ENCODE data around the gene KLHL6. TPM values are rescaled to one million over a fixed set of nuclear protein-coding genes. Genes with fewer than 3 reads are reported as not detected.
"Not testable (repeated sequence)": the region's sequence is repeated elsewhere in the genome, so short reads cannot be mapped to it uniquely, and the experiment has no call there.

The KLHL6 gene
- total RNA-seq, 2 donors from 2014 or later, result 33.5 to 39.7 TPM

- ATAC-seq (replicated peaks), result no peak
- H3K4me3 Mint-ChIP-seq, result no peak overlapping the region
- peaks cover 10% of the 10 kb centered on the region for H3K4me1 Mint-ChIP-seq
- H3K27ac Mint-ChIP-seq, result no peak overlapping the region
- no peaks in the 10 kb centered on the region for H3K9me3 Mint-ChIP-seq
- no peaks in the 10 kb centered on the region for H3K36me3 Mint-ChIP-seq (ENCODE audit: low read depth)
- H3K27me3 Mint-ChIP-seq, result no peaks in the 10 kb centered on the region
Measured at GRCh38 chr3:183579967-183580900, 24.7 kb upstream of the KLHL6 start.

GRCh38 chr3:183578179-183578578 is 22.7 kb upstream of the KLHL6 start:
- Mint-ChIP-seq H3K27me3 (no peaks in the 10 kb centered on the region), H3K27ac (no peak overlapping the region), H3K4me3 (no peak overlapping the region), H3K36me3 (ENCODE audit: low read depth) (no peaks in the 10 kb centered on the region), H3K9me3 (no peaks in the 10 kb centered on the region), H3K4me1 (peaks cover 10% of the 10 kb centered on the region)
- no peak for ATAC-seq (replicated peaks)

- H3K36me3 Mint-ChIP-seq (ENCODE audit: low read depth), result no peaks in the 10 kb centered on the region
- no peak overlapping the region for H3K4me3 Mint-ChIP-seq
- no peaks in the 10 kb centered on the region for H3K9me3 Mint-ChIP-seq
- no peaks in the 10 kb centered on the region for H3K27me3 Mint-ChIP-seq
- peaks cover 10% of the 10 kb centered on the region for H3K4me1 Mint-ChIP-seq
- no peak overlapping the region for H3K27ac Mint-ChIP-seq
- no peak for ATAC-seq (replicated peaks)
Measured at GRCh38 chr3:183577346-183577745, 21.8 kb upstream of the KLHL6 start.

GRCh38 chr3:183576487-183577107 is 21.1 kb upstream of the KLHL6 start:
- Mint-ChIP-seq H3K4me1 (peaks cover 10% of the 10 kb centered on the region), H3K27ac (no peak overlapping the region), H3K36me3 (ENCODE audit: low read depth) (no peaks in the 10 kb centered on the region), H3K9me3 (no peaks in the 10 kb centered on the region), H3K4me3 (no peak overlapping the region), H3K27me3 (no peaks in the 10 kb centered on the region)
- no peak for ATAC-seq (replicated peaks)

GRCh38 chr3:183572935-183573334 is 17.4 kb upstream of the KLHL6 start:
- Mint-ChIP-seq H3K36me3 (ENCODE audit: low read depth) (no peaks in the 10 kb centered on the region), H3K9me3 (no peaks in the 10 kb centered on the region), H3K27ac (no peak overlapping the region), H3K4me3 (no peak overlapping the region), H3K4me1 (peaks cover 3% of the 10 kb centered on the region), H3K27me3 (no peaks in the 10 kb centered on the region)
- ATAC-seq (replicated peaks), result no peak

GRCh38 chr3:183570191-183570590 is 14.7 kb upstream of the KLHL6 start:
- H3K27ac Mint-ChIP-seq, result not testable (repeated sequence)

GRCh38 chr3:183566880-183567279 is 11.4 kb upstream of the KLHL6 start:
- H3K27ac Mint-ChIP-seq, result no peak overlapping the region
- H3K4me1 Mint-ChIP-seq, result no peaks in the 10 kb centered on the region

More at GRCh38 chr3:183570191-183570590, 14.7 kb upstream of the KLHL6 start:
- not testable (repeated sequence) for ATAC-seq (replicated peaks); H3K9me3 Mint-ChIP-seq; H3K4me1 Mint-ChIP-seq; H3K27me3 Mint-ChIP-seq; H3K4me3 Mint-ChIP-seq; H3K36me3 Mint-ChIP-seq (ENCODE audit: low read depth)

GRCh38 chr3:183564046-183564445 is 8.5 kb upstream of the KLHL6 start:
- Mint-ChIP-seq H3K27me3 (no peaks in the 10 kb centered on the region), H3K9me3 (no peaks in the 10 kb centered on the region), H3K4me3 (peak overlapping the region; percentile 38), H3K4me1 (no peaks in the 10 kb centered on the region), H3K27ac (peak overlapping the region; percentile 32), H3K36me3 (ENCODE audit: low read depth) (no peaks in the 10 kb centered on the region)
- ATAC-seq (replicated peaks), result peak; percentile 62

More at GRCh38 chr3:183566880-183567279, 11.4 kb upstream of the KLHL6 start:
- no peaks in the 10 kb centered on the region for H3K27me3 Mint-ChIP-seq
- no peak for ATAC-seq (replicated peaks)
- no peaks in the 10 kb centered on the region for H3K36me3 Mint-ChIP-seq (ENCODE audit: low read depth)
- no peaks in the 10 kb centered on the region for H3K9me3 Mint-ChIP-seq
- no peak overlapping the region for H3K4me3 Mint-ChIP-seq

- no peak for ATAC-seq (replicated peaks)
- H3K36me3 Mint-ChIP-seq (ENCODE audit: low read depth), result no peaks in the 10 kb centered on the region
- H3K27me3 Mint-ChIP-seq, result no peaks in the 10 kb centered on the region
- H3K27ac Mint-ChIP-seq, result peak overlapping the region; percentile 32
- peak overlapping the region; percentile 38 for H3K4me3 Mint-ChIP-seq
- peaks cover 3% of the 10 kb centered on the region for H3K4me1 Mint-ChIP-seq
- H3K9me3 Mint-ChIP-seq, result no peaks in the 10 kb centered on the region
Measured at GRCh38 chr3:183563536-183563874, 8.0 kb upstream of the KLHL6 start.

- no peak overlapping the region for H3K4me3 Mint-ChIP-seq
- no peak for ATAC-seq (replicated peaks)
- no peaks in the 10 kb centered on the region for H3K27me3 Mint-ChIP-seq
- no peaks in the 10 kb centered on the region for H3K9me3 Mint-ChIP-seq
- peaks cover 4% of the 10 kb centered on the region for H3K36me3 Mint-ChIP-seq (ENCODE audit: low read depth)
- H3K27ac Mint-ChIP-seq, result no peak overlapping the region
- H3K4me1 Mint-ChIP-seq, result peaks cover 22% of the 10 kb centered on the region
Measured at GRCh38 chr3:183560607-183561006, 5.1 kb upstream of the KLHL6 start.

- Mint-ChIP-seq H3K36me3 (ENCODE audit: low read depth) (peaks cover 25% of the 10 kb centered on the region), H3K27me3 (no peaks in the 10 kb centered on the region), H3K4me1 (peaks cover 40% of the 10 kb centered on the region), H3K4me3 (peak overlapping the region; percentile 41), H3K27ac (peak overlapping the region; percentile 69), H3K9me3 (no peaks in the 10 kb centered on the region)
- no peak for ATAC-seq (replicated peaks)
Measured at GRCh38 chr3:183558495-183558894, 3.0 kb upstream of the KLHL6 start.

- H3K27me3 Mint-ChIP-seq, result no peaks in the 10 kb centered on the region
- H3K4me3 Mint-ChIP-seq, result peak overlapping the region; percentile 99
- ATAC-seq (replicated peaks), result no peak
- no peaks in the 10 kb centered on the region for H3K9me3 Mint-ChIP-seq
- peak overlapping the region; percentile 100 for H3K27ac Mint-ChIP-seq
- peaks cover 40% of the 10 kb centered on the region for H3K36me3 Mint-ChIP-seq (ENCODE audit: low read depth)
- H3K4me1 Mint-ChIP-seq, result peaks cover 47% of the 10 kb centered on the region
Measured at GRCh38 chr3:183556722-183557121, 1.2 kb upstream of the KLHL6 start.

GRCh38 chr3:183554377-183554776 is 1.1 kb downstream of the KLHL6 start:
- H3K9me3 Mint-ChIP-seq, result no peaks in the 10 kb centered on the region
- H3K4me1 Mint-ChIP-seq, result peaks cover 63% of the 10 kb centered on the region
- no peaks in the 10 kb centered on the region for H3K27me3 Mint-ChIP-seq
- ATAC-seq (replicated peaks), result peak; percentile 63
- H3K4me3 Mint-ChIP-seq, result peak overlapping the region; percentile 99
- peak overlapping the region; percentile 100 for H3K27ac Mint-ChIP-seq
- H3K36me3 Mint-ChIP-seq (ENCODE audit: low read depth), result peaks cover 57% of the 10 kb centered on the region

- no peak for ATAC-seq (replicated peaks)
- Mint-ChIP-seq H3K4me1 (peaks cover 60% of the 10 kb centered on the region), H3K4me3 (peak overlapping the region; percentile 99), H3K27ac (peak overlapping the region; percentile 100), H3K27me3 (no peaks in the 10 kb centered on the region), H3K36me3 (ENCODE audit: low read depth) (peaks cover 61% of the 10 kb centered on the region), H3K9me3 (no peaks in the 10 kb centered on the region)
Measured at GRCh38 chr3:183553334-183554026, 2.0 kb downstream of the KLHL6 start.
